Measurements from ENCODE around the gene YRDC. TPM values are rescaled to one million over a fixed set of nuclear protein-coding genes. Genes with fewer than 3 reads are reported as not detected.

YRDC gene
- total and polyA plus RNA-seq, 2 experiments from 2014 or later: 18.4 to 46.0 TPM

DNA sequence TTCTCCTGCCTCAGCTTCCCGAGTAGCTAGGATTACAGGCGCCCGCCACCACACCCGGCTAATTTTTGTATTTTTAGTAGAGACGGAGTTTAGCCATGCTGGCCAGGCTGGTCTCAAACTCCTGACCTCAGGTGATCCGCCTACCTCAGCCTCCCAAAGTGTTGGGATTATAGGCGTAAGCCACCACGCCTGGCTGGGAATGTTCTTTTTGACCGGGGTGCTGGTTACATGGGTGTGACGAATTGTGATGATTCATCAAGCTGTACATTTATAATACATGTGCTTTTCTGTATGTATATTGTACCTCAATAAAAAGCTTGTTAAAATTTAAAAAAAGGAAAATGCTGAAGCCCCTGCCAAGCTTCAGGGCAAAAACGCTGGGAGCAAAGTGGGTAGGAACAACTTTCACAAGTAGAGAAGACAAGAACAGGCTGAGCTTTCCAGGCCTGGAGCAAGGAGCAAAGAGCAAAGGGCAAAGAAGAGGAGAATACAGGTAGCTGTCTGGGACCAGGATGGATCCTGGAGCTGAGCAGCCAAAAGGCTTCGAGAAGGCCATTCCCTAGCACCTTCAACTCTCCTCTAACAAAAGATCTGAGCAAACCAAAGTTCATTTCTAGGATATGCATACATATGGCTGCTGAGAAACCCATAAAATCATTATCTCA is 20.5 kb upstream of the YRDC start:
- H3K36me3 Mint-ChIP-seq (ENCODE audit: low read depth): peaks cover 30% of the 10 kb centered on the region
- no peaks in the 10 kb centered on the region for H3K9me2 ChIP-seq (ENCODE audit: insufficient read depth)
- no peaks in the 10 kb centered on the region for H3F3A ChIP-seq (replicated peaks; ENCODE audit: low read depth)
- no peaks in the 10 kb centered on the region for H3K79me2 ChIP-seq (replicated peaks; ENCODE audit: insufficient read depth)
- no peak overlapping the region for H2AFZ ChIP-seq
- no peaks in the 10 kb centered on the region for H3K9me3 Mint-ChIP-seq
- no peak for TF ChIP-seq JUNB (IDR thresholded peaks at IDR 0.05; ENCODE audit: unreplicated experiment)
- no peak for TF ChIP-seq STAT1 (IDR thresholded peaks at IDR 0.05; ENCODE audit: unreplicated experiment)
- no peak for TF ChIP-seq EZH2 (IDR thresholded peaks at IDR 0.05; ENCODE audit: low read depth, unreplicated experiment)
- TF ChIP-seq, protein P1, sequence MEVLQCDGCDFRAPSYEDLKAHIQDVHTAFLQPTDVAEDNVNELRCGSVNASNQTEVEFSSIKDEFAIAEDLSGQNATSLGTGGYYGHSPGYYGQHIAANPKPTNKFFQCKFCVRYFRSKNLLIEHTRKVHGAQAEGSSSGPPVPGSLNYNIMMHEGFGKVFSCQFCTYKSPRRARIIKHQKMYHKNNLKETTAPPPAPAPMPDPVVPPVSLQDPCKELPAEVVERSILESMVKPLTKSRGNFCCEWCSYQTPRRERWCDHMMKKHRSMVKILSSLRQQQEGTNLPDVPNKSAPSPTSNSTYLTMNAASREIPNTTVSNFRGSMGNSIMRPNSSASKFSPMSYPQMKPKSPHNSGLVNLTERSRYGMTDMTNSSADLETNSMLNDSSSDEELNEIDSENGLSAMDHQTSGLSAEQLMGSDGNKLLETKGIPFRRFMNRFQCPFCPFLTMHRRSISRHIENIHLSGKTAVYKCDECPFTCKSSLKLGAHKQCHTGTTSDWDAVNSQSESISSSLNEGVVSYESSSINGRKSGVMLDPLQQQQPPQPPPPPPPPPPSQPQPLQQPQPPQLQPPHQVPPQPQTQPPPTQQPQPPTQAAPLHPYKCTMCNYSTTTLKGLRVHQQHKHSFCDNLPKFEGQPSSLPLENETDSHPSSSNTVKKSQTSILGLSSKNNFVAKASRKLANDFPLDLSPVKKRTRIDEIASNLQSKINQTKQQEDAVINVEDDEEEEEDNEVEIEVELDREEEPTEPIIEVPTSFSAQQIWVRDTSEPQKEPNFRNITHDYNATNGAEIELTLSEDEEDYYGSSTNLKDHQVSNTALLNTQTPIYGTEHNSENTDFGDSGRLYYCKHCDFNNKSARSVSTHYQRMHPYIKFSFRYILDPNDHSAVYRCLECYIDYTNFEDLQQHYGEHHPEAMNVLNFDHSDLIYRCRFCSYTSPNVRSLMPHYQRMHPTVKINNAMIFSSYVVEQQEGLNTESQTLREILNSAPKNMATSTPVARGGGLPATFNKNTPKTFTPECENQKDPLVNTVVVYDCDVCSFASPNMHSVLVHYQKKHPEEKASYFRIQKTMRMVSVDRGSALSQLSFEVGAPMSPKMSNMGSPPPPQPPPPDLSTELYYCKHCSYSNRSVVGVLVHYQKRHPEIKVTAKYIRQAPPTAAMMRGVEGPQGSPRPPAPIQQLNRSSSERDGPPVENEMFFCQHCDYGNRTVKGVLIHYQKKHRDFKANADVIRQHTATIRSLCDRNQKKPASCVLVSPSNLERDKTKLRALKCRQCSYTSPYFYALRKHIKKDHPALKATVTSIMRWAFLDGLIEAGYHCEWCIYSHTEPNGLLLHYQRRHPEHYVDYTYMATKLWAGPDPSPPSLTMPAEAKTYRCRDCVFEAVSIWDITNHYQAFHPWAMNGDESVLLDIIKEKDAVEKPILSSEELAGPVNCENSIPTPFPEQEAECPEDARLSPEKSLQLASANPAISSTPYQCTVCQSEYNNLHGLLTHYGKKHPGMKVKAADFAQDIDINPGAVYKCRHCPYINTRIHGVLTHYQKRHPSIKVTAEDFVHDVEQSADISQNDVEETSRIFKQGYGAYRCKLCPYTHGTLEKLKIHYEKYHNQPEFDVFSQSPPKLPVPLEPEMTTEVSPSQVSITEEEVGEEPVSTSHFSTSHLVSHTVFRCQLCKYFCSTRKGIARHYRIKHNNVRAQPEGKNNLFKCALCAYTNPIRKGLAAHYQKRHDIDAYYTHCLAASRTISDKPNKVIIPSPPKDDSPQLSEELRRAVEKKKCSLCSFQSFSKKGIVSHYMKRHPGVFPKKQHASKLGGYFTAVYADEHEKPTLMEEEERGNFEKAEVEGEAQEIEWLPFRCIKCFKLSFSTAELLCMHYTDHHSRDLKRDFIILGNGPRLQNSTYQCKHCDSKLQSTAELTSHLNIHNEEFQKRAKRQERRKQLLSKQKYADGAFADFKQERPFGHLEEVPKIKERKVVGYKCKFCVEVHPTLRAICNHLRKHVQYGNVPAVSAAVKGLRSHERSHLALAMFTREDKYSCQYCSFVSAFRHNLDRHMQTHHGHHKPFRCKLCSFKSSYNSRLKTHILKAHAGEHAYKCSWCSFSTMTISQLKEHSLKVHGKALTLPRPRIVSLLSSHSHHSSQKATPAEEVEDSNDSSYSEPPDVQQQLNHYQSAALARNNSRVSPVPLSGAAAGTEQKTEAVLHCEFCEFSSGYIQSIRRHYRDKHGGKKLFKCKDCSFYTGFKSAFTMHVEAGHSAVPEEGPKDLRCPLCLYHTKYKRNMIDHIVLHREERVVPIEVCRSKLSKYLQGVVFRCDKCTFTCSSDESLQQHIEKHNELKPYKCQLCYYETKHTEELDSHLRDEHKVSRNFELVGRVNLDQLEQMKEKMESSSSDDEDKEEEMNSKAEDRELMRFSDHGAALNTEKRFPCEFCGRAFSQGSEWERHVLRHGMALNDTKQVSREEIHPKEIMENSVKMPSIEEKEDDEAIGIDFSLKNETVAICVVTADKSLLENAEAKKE (CRISPR knock-in tag; IDR thresholded peaks at IDR 0.05): no peak
- no peak for TF ChIP-seq ZNF114 (CRISPR knock-in tag; IDR thresholded peaks at IDR 0.05)
- no peak for TF ChIP-seq POLR2AphosphoS5 (IDR thresholded peaks at IDR 0.05; ENCODE audit: low read depth)
- TF ChIP-seq EZH2phosphoT487 (IDR thresholded peaks at IDR 0.05; ENCODE audit: unreplicated experiment): no peak
- TF ChIP-seq, protein P2, sequence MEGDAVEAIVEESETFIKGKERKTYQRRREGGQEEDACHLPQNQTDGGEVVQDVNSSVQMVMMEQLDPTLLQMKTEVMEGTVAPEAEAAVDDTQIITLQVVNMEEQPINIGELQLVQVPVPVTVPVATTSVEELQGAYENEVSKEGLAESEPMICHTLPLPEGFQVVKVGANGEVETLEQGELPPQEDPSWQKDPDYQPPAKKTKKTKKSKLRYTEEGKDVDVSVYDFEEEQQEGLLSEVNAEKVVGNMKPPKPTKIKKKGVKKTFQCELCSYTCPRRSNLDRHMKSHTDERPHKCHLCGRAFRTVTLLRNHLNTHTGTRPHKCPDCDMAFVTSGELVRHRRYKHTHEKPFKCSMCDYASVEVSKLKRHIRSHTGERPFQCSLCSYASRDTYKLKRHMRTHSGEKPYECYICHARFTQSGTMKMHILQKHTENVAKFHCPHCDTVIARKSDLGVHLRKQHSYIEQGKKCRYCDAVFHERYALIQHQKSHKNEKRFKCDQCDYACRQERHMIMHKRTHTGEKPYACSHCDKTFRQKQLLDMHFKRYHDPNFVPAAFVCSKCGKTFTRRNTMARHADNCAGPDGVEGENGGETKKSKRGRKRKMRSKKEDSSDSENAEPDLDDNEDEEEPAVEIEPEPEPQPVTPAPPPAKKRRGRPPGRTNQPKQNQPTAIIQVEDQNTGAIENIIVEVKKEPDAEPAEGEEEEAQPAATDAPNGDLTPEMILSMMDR (conservative IDR thresholded peaks at IDR 0.05; ENCODE audit: low read depth in 2 of 2): no peak
- TF ChIP-seq NANOG (IDR thresholded peaks at IDR 0.05; ENCODE audit: borderline replicate concordance): no peak
- TF ChIP-seq CREB1 (CRISPR knock-in tag; IDR thresholded peaks at IDR 0.05; ENCODE audit: low read depth): no peak
- TF ChIP-seq, protein P3, sequence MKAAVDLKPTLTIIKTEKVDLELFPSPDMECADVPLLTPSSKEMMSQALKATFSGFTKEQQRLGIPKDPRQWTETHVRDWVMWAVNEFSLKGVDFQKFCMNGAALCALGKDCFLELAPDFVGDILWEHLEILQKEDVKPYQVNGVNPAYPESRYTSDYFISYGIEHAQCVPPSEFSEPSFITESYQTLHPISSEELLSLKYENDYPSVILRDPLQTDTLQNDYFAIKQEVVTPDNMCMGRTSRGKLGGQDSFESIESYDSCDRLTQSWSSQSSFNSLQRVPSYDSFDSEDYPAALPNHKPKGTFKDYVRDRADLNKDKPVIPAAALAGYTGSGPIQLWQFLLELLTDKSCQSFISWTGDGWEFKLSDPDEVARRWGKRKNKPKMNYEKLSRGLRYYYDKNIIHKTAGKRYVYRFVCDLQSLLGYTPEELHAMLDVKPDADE (IDR thresholded peaks at IDR 0.05): no peak
- TF ChIP-seq, protein P4, sequence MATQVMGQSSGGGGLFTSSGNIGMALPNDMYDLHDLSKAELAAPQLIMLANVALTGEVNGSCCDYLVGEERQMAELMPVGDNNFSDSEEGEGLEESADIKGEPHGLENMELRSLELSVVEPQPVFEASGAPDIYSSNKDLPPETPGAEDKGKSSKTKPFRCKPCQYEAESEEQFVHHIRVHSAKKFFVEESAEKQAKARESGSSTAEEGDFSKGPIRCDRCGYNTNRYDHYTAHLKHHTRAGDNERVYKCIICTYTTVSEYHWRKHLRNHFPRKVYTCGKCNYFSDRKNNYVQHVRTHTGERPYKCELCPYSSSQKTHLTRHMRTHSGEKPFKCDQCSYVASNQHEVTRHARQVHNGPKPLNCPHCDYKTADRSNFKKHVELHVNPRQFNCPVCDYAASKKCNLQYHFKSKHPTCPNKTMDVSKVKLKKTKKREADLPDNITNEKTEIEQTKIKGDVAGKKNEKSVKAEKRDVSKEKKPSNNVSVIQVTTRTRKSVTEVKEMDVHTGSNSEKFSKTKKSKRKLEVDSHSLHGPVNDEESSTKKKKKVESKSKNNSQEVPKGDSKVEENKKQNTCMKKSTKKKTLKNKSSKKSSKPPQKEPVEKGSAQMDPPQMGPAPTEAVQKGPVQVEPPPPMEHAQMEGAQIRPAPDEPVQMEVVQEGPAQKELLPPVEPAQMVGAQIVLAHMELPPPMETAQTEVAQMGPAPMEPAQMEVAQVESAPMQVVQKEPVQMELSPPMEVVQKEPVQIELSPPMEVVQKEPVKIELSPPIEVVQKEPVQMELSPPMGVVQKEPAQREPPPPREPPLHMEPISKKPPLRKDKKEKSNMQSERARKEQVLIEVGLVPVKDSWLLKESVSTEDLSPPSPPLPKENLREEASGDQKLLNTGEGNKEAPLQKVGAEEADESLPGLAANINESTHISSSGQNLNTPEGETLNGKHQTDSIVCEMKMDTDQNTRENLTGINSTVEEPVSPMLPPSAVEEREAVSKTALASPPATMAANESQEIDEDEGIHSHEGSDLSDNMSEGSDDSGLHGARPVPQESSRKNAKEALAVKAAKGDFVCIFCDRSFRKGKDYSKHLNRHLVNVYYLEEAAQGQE (IDR thresholded peaks at IDR 0.05; ENCODE audit: unreplicated experiment): no peak
- no peak for TF ChIP-seq ZNF331 (CRISPR knock-in tag; IDR thresholded peaks at IDR 0.05; ENCODE audit: low read depth)
- no peak overlapping the region for H3K4me3 ChIP-seq
- H3K27me3 Mint-ChIP-seq (ENCODE audit: insufficient read depth, low read depth, poor library complexity): no peaks in the 10 kb centered on the region
- H3K4me2 ChIP-seq: no peak overlapping the region
- DNase-seq (ENCODE audit: low spot score) (no peak), ATAC-seq (no peak)
- H4K20me1 ChIP-seq (replicated peaks; ENCODE audit: insufficient read depth): peaks cover 3% of the 10 kb centered on the region; the same call in 1 of the 2 replicates
- H3K27ac ChIP-seq (ENCODE audit: low read depth): no peak overlapping the region
- H3K27ac Mint-ChIP-seq: no peak overlapping the region; the same call in 1 of the 2 replicates
- H3K4me3 Mint-ChIP-seq: no peak overlapping the region
- no peaks in the 10 kb centered on the region for H3K4me1 ChIP-seq (ENCODE audit: insufficient read depth)
- no peaks in the 10 kb centered on the region for H3K27me3 ChIP-seq (ENCODE audit: insufficient read depth)
- peaks cover 22% of the 10 kb centered on the region for H3K36me3 ChIP-seq (ENCODE audit: insufficient read depth)
- no peaks in the 10 kb centered on the region for H3K4me1 Mint-ChIP-seq
